GM21717 (cell line): ENCODE results near the gene LDLRAD1.
"Not testable (repeated sequence)": the region's sequence is repeated elsewhere in the genome, so short reads cannot be mapped to it uniquely, and the experiment has no call there.

ENCODE experiments used
- ATAC-seq: cut with Tn5 transposase; IDR thresholded peaks from one replicate; pipeline ENCODE4 v1.9.1; 2021; ENCODE audit warnings: mild to moderate bottlenecking, moderate library complexity; ENCODE audit not compliant: unreplicated experiment

The LDLRAD1 gene

DNA sequence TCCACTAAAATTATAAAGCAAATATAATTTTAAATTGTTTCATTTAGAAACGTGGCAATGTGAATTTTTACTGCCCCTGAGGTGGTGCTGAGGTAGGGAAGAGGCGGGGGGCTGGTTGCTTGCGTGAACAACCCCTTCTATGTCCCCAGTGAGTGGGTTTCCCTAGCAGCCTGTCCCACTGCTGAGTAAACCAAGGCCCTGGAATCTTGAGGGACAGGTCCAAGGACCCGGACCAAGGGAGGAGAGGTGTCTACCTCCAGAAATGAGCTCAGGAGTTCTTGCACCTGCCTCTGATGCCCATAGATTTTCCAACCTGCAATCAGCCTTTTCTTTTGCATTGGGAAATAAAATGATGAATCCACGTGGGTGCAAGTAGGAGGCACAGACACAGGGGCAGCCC is 649 bp upstream of the LDLRAD1 start:
- ATAC-seq, result no peak

DNA sequence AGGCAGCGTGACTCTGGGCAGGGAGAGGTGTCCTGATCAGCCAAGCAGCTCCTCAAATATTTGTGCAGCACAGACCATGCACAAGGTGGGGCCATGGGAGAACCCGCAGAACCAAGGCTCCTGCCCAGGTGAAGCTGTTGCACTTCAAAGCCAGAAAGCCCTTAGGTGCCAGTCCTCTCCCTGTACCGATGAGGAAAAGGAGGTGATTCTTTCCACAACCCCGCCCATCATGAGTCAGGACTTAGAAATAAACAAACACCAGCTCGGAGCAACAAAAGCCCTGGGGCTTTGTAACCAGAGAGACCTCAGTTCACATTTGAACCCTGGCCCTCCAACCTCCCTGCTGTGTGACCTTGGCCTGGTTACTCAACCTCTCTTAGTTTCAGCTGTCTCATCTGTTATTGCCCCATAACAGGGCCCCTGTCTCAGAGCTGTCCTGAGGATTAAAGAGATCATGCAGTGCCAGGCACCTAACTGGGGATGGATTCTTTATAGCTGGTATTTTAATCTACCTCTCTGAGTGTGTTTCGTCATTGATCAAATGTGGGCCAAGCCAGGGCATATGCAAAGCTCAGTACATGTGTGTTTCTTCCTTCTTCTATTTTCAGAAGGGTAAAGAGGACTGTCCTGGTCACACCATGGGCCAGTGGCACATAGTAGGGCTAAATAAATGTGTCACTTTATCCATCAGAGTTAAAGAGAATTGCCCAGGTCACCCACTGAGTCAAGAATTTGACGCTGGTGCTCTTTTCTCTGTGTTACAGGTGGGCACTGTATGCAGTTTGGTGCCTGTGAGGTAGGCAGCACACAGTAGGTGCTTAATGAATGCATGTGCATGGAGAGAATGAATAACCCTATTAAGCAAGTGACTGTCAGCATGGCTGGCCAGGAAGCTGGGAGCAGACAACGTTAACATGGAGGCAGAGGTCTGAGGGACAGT is 1.4 kb downstream of the LDLRAD1 start:
- ATAC-seq, result no peak

DNA sequence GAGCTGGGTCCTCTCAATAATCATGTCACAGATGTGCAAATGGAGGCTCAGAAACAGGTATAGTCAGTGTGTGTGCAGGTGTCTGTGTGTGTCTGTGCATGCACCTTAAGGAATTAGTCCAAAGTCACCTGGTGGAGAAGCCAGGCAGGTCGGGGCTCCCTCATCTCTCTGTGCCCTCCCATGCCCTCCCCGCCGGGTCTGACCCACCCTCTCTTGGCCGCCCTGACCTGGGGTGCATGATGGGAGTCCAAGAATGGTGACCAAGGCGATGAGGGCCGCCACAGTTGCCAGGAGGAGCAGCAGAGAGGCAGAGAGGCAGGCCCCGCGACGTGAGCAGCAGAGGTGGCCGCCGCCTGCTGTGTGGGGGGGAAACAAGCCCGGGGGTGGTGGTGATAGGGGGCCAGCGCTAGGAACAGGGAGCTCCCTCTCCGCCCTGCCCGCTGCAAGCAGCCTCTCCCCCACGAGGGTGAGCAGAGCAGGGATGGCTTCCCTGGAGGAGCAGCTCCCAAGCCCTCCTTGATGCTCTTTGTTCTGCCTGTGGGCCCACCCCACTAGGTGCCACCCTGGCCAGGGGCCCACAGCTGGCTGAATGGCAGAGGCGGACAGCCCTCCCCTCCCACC is 3.9 kb downstream of the LDLRAD1 start:
- no peak for ATAC-seq

DNA sequence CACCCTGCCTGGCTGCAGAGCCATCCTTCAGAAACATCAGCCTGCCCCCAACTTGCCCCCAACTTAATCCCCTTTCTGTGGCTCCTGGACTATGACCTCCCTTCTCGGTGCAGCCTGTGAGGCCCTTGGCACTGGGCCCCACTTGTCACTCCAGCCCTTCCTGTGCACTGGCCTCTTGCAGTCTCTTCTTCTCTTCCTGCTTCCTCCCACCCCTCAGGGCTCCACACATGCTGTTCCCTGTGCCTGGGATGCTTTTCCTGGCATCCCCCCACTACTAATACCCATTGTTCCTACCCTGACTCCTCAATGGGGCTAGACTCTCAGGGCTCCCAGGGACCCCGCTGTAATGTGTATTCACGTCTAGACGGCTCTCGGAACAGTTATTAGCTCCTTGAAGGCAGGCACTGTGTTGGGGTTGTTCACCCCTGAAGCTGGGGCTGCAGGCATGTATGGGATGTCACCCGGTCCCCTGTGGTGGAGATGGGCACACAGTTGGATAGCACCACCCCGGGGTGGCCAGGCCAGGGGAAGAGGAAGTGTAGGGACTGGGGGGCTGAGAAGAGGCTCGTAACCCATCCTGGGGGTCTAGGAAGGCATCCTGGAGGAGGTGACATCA is 4.5 kb downstream of the LDLRAD1 start:
- no peak for ATAC-seq

DNA sequence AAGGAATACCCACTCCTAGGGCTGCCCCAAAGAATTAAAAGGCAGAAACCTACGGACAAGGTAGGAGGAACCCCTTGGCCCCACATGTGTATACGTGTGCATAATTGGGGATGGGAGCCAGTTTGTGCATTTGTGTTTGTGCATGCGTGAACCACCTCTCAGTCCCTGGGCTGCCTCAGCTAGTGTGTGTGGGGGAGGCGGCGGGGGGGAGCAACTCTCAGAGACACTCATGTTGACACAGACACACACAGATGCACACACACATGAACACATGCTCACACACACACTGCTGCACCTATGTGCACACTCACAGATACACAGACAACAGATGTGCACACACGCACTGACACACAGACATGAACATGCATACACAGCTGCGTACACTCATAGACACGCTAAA is 5.1 kb downstream of the LDLRAD1 start:
- ATAC-seq, result no peak

DNA sequence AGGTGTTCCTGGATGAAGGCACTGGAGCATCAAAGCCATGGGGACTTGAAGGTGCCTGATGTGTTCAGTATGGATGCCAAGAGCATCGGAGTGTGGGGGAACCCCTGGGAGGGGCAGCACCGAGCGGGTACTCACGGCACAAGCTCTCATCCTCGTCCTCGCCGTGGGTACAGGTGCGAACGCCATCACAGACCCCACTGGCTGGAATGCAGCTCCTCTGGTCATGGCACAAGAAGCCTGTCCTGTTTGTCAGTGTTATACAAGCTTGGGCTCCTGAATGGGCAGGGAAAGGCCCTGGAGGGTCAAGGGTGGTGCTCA is 6.0 kb downstream of the LDLRAD1 start:
- ATAC-seq, result no peak

DNA sequence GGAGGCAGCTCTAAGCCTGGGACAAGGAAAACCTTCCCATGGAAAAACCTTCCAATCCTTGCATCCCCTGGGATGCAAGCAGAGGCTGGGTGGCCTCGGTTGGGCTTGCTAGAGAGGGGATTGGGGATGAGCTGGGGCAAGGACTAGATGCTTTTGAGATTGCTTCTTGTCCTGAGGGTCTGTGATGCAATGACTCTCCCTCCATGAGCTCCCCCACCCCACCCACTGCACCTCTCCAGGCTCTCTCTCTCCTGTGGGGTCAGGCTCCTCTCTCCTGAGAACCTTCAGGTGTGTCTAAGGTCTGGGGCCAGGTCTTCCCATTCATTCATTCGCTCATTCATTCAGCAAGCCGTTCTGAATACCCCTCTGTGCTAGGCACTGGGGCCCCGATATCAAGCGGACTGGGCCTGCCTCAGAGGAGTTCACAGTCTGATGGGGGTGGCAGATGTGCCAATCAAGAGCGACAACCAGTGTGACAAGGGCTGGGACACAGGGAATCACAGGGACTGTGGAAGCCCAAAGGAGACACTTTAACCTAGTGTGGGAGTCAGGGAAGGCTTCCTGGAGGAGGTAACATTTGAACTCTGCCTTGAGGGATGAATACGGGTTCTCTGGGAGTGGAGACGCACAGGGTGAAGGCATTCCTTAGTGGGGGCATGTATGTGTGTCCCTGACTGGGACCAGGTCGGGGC is 6.5 kb downstream of the LDLRAD1 start:
- no peak for ATAC-seq

DNA sequence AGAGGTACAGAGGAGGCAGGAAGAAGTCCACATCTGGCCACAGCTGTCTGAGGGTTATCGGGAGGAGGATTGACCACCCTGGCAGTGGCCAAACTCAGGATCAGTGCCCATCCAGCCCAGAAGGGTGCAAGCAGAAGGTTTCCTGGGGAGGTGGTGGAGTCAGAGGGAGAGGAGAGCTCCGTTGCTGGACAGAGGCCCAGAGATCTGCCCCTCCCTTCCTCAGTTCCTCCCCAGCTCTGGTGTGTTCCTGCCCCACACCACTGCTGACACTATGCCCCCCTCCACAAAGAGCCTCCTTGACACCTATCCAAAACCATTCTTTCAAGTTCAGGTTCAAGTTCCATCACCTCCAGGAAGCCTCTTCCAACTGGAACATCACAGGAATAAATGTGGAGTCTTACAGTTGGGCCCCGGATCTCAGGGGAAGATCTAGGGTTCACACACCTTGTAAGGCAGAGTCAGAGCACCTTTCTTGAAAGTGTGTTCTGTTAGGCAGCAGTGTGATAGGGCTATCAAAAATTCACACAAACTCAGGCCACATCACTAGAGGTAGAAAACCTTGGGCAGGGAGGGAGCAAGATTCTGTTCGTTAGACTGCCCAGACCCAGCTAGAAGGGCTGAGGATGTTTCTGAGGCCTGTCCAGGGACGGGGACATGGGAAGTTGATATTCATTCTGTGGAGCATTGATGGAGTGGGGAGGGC is 7.4 kb downstream of the LDLRAD1 start:
- no peak for ATAC-seq

DNA sequence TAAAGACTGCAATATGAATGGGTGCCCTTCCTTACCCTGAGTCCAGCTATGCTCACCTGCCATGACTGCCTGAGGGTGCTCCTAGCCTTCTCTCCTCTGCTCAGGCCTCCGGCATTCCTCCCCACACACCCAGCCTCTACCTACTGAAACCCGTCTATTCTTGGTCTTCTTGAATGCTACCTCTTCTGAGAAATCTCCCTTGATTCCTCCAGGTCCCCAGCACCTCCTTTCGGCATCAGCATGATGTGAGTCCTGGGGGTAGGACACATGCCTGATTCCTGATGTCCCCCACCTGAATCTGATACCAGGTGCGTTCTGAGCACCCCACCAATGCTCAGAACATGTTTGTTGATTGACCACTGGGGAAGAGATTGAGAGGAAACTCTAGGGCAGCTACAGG is 8.6 kb downstream of the LDLRAD1 start:
- no peak for ATAC-seq

DNA sequence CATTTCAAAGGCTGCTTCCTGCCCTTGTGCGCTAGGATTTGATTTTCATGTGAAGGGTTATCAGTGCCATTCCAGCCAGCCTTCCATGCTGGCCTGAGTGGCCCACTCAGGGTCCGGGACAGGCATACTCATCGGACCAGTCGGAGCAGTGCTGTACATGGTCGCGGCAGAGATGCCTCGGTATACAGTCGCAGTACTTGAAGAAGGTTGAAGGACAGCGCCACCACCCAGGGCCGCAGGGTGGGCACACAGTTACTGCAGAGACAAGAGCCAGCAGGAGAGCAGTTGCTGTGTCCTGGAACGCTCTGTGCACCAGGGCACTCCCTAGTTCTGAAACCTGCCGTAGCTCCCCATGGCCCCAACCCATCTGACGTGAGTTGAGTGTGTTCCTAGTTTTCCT is 9.1 kb downstream of the LDLRAD1 start:
- ATAC-seq, result no peak

DNA sequence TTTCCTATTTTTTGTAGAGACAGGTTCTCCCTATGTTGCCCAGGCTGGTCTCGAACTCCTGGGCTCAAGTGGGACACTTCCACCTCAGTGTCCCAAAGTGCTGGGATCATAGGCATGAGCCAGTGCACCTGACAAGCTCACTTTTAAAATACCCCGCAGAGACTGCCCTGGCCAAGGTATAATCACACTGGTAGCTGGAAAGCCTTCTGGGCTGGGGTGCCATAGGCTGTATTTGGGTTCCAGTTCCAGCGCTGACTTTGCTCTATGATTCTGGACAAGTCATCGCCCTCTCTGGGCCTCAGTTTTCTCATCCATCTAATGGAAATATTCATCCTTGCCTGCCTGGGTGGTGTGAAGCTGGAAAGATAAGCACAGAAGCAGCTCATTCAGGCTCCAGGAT is 10.4 kb downstream of the LDLRAD1 start:
- no peak for ATAC-seq

DNA sequence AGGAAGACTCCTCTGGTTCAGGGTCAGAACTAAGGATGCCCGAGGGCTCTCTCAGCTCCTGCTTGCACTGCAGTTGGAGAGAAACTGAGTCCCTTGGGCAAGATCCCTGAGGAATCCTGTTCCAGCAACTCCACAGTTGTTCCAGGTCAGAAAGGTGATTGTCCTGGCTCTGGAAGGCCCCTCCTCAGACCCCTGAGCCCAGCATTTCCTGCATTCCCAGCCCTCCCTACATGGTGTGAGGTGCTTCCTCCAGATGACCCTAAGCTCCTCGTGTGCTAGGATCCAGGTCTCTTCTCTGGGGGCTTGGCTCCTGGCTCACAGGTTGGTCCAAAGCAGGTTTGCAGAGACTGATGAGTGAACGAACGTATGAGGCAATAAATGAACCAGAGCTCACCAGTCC is 11.5 kb downstream of the LDLRAD1 start:
- no peak for ATAC-seq

DNA sequence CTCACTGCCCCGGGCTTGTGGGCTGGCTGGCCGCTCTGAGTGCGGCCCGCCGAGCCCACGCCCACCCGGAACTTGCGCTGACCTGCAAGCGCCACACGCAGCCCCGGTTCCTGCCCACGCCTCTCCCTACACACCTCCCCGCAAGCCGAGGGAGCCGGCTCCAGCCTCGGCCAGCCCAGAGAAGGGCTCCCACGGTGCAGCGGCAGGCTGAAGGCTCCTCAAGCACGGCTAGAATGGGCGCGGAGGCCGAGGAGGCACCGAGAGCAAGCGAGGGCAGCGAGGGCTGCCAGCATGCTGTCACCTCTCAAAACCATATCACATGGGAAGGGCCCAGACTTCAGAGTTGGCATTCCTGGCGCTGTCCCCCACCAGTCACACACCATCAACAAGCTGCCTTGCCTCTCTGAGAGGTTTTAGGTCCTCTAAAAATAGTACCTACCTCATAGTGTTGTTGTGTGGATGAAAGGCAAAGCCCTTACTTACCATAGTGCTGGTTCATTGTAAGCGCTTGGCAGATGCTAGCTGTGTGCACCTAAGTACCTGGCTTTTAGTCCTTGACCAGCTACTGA is 13.4 kb downstream of the LDLRAD1 start:
- no peak for ATAC-seq

DNA sequence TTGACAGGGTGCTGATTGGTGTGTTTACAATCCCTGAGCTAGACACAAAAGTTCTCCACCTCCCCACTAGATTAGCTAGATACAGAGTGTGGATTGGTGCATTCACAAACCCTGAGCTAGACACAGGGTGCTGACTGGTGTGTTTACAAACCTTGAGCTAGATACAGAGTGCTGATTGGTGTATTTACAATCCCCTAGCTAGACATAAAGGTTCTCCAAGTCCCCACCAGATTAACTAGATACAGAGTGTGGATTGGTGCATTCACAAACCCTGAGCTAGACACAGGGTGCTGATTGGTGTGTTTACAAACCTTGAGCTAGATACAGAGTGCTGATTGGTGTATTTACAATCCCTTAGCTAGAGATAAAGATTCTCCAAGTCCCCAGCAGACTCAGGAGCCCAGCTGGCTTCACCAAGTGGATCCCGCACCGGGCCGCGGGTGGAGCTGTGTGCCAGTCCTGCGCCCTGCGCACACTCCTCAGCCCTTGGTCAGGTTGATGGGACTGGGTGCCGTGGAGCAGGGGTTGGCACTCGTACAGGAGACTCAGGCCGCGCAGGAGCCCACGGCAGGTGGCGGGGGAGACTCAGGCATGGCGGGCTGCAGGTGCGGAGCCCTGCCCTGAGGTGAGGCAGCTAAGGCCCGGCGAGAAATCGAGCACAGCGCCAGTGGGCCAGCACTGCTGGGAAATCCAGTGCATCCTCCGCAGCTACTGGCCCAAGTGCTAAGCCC is 14.1 kb downstream of the LDLRAD1 start:
- ATAC-seq, result not testable (repeated sequence)

DNA sequence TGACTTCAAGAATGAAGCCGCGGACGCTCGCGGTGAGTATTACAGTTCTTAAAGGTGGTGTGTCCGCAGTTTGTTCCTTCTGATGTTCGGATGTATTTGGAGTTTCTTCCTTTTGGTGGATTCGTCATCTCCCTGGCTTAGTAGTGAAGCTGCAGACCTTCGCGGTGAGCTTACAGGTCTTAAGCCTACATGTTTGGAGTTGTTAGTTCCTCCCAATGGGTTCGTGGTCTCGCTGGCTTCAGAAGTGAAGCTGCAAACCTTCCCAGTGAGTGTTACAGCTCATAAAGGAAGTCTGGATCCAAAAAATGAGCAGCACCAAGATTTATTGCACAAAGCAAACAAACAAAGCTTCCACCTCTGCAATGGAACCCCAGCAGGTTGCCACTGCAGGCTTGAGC is 14.7 kb downstream of the LDLRAD1 start:
- no peak for ATAC-seq

DNA sequence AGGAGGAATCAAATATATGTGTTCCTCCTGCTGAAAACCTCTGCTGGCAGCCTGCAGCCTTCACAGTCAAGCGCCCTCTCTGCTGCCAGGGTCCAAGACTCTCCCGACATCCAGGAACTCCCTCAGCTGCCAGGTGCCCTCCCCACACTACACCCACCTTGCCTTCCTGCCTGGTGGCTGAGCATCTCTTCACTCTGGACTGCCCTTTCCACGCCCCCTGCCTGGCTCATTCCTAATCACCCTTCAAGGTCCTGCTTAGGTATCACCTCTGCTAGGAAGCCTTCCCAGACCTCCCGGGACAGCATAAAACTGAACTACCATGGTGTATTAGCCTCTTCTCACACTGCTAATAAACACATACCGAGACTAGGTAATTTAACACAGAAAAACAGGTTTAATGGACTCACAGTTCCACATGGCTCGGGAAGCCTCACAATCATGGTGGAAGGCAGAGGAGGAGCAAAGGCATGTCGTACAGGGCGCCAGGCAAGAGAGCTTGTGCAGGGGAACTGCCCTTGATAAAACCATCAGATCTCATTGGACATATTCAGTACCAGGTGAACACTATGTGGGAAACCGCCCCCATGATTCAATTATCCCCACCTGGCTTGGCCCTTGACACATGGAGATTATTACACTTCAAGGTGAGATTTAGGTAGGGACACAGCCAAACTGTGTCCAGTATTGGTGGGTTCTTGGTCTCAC is 15.3 kb downstream of the LDLRAD1 start:
- ATAC-seq, result no peak

DNA sequence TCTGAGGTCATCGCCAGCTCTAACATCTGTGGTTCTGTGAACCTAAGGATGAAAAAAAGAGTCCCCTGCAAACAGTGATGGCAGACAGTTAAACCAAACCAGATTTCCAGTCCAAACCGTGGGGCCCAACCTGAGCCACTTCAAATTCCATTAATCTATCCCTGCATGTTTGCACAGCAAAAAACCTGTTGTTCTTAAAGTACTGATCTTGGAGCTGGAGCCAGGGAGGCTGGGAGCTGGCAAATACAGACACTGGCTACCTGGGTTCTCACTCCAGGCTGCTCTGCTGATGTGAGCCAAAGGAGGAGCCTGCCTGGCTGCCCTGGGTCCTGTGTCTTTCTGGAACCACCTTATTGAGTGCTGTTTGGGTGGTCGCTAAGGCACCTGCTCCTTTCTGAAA is 16.4 kb downstream of the LDLRAD1 start:
- ATAC-seq, result no peak

DNA sequence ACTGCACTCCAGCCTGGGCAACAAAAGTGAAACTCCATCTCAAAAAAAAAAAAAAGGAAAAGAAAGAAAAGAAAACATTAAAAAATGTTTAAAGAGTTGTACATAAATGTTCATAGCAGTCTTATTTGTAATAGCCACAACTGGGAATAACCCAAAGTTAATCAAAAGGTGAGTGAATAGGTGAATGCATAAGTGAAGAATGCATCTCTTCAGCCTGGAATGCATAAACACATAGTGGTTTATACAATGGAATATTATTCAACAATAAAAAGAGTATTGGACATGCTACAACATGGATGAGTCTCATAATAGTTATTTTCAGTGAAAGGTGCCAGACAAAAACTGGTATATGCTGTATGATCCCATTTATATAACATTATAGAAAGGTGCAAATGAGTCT is 18.1 kb downstream of the LDLRAD1 start:
- no peak for ATAC-seq

DNA sequence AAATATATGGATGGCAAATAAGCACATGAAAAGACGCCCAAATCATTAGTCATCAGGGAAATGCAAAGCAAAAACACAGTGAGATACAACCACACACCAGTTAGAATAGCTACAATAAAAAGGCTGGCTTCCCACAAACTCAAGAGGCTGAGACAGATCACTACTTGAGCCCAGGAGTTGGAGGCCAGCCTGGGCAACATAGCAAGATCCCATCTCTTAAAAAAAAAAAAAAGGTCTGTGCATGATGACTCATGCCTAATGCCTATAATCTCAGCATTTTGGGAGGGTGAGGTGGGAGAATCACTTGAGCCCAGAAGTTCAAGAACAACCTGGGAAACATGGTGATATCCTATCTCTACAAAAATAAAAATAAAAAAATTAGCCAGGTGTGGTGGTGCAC is 19.8 kb downstream of the LDLRAD1 start:
- no peak for ATAC-seq
